ENCODE results near the gene MED25. TPM values are rescaled to one million over a fixed set of nuclear protein-coding genes. Genes with fewer than 3 reads are reported as not detected.

MED25 gene
- total RNA-seq, 2 donors from 2014 or later, result 38.4 to 173 TPM

DNA sequence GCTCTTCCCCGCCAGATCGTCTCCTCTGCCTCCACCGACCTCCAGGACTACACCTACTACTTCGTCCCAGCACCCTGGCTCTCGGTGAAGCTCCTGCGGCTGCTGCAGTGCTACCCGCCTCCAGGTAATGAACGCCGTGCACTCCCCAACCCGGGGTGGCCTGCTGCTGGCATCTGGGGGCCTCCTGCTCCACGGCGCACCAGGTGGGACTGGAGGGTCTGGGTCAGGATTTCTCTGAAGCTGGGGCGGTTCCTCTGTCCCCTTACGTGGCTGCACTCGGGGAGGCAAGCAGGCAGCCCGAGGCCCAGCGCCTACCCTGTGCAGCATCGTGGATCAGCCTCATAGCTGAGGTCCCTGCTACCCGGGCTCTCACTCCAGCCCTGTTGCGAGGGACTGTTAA is 22.5 kb upstream of the MED25 start:
- Histone ChIP-seq H3K36me3 (peaks cover 20 to 21% of the 10 kb centered on the region in 2 donors), H3K9me3 (no peaks in the 10 kb centered on the region), H3K4me1 (replicated peaks) (no peaks in the 10 kb centered on the region), H3K4me3 (no peak overlapping the region), H3K27ac (no peak overlapping the region), H3K27me3 (replicated peaks; ENCODE audit: insufficient read depth) (no peaks in the 10 kb centered on the region)
- intact Hi-C loops (cut with DNase I), result no loop called here
- no peak for TF ChIP-seq POLR2A (IDR thresholded peaks at IDR 0.05)
- no peak for TF ChIP-seq POLR2AphosphoS5 (IDR thresholded peaks at IDR 0.05)
- TF ChIP-seq, protein P1, sequence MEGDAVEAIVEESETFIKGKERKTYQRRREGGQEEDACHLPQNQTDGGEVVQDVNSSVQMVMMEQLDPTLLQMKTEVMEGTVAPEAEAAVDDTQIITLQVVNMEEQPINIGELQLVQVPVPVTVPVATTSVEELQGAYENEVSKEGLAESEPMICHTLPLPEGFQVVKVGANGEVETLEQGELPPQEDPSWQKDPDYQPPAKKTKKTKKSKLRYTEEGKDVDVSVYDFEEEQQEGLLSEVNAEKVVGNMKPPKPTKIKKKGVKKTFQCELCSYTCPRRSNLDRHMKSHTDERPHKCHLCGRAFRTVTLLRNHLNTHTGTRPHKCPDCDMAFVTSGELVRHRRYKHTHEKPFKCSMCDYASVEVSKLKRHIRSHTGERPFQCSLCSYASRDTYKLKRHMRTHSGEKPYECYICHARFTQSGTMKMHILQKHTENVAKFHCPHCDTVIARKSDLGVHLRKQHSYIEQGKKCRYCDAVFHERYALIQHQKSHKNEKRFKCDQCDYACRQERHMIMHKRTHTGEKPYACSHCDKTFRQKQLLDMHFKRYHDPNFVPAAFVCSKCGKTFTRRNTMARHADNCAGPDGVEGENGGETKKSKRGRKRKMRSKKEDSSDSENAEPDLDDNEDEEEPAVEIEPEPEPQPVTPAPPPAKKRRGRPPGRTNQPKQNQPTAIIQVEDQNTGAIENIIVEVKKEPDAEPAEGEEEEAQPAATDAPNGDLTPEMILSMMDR (IDR thresholded peaks at IDR 0.05), result no peak
- 93% methylated on average over 20 of the region's 20 CpGs for WGBS
- DNase-seq (ENCODE audit: low spot score), result no peak

DNA sequence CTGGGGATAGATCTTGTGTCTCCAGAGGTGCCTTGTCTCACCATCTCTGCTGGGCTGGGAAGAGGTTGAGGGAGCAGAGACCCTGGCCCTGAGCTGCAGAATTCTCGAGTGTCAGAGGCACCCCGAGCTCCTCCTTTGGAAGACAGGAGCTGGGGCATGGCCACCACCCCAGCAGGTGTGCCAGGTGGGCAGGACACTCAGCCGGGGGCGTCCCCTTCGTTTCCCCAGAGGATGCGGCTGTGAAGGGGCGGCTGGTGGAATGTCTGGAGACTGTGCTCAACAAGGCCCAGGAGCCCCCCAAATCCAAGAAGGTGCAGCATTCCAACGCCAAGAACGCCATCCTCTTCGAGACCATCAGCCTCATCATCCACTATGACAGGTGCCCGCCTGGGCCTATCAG is 19.5 kb upstream of the MED25 start:
- Histone ChIP-seq H3K9me3 (no peaks in the 10 kb centered on the region), H3K27me3 (replicated peaks; ENCODE audit: insufficient read depth) (no peaks in the 10 kb centered on the region), H3K4me3 (no peak overlapping the region), H3K27ac (no peak overlapping the region), H3K36me3 (peaks cover 8 to 21% of the 10 kb centered on the region in 2 donors), H3K4me1 (replicated peaks) (no peaks in the 10 kb centered on the region)
- TF ChIP-seq, protein P1 (IDR thresholded peaks at IDR 0.05), result no peak
- TF ChIP-seq POLR2A (IDR thresholded peaks at IDR 0.05), result no peak
- no peak for TF ChIP-seq POLR2AphosphoS5 (IDR thresholded peaks at IDR 0.05)
- DNase-seq (ENCODE audit: low spot score), result no peak
- WGBS, result 91% methylated on average over 11 of the region's 11 CpGs
- intact Hi-C loops (cut with DNase I), result no loop called here

DNA sequence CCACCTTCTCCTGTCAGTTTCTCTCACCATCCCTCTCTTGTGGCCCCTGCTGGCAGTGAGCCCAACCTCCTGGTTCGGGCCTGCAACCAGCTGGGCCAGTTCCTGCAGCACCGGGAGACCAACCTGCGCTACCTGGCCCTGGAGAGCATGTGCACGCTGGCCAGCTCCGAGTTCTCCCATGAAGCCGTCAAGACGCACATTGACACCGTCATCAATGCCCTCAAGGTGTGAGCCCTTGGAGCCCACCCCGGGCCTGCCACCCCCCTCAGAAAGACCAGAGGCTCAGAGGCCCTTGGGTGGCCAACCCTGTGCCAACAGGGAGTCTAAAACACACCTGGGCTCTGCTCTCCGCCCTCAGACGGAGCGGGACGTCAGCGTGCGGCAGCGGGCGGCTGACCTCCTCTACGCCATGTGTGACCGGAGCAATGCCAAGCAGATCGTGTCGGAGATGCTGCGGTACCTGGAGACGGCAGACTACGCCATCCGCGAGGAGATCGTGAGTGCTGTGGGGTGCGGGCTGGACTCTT is 18.8 kb upstream of the MED25 start:
- Histone ChIP-seq H3K27ac (no peak overlapping the region), H3K9me3 (no peaks in the 10 kb centered on the region), H3K4me3 (no peak overlapping the region), H3K4me1 (replicated peaks) (no peaks in the 10 kb centered on the region), H3K27me3 (replicated peaks; ENCODE audit: insufficient read depth) (no peaks in the 10 kb centered on the region), H3K36me3 (peaks cover 5 to 21% of the 10 kb centered on the region in 2 donors)
- 81% methylated on average over 28 of the region's 28 CpGs for WGBS
- intact Hi-C loops (cut with DNase I), result no loop called here
- DNase-seq (ENCODE audit: low spot score), result no peak
- no peak for TF ChIP-seq POLR2A (IDR thresholded peaks at IDR 0.05)

DNA sequence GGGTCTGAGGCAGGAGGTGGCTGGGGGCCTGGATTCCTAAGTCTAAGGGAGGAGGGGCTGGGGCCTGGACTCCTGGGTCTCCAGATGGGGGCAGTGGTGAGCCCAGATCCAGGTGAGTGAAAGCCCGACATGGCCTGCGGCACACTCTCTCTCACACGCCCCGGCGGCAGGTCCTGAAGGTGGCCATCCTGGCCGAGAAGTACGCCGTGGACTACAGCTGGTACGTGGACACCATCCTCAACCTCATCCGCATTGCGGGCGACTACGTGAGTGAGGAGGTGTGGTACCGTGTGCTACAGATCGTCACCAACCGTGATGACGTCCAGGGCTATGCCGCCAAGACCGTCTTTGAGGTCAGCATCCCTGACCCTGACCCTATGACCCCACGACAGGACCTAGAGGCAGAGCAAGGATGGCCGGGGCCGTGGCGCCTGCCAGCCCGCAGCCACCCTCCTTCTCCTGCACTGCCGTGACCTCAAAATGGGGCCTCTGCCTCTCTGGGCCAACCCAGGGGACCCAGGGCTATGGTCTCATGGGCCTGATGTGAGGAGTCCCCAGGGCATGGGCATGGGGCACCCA is 18.2 kb upstream of the MED25 start:
- intact Hi-C loops (cut with DNase I), result no loop called here
- H3K4me3 ChIP-seq, result no peak overlapping the region
- no peaks in the 10 kb centered on the region for H3K9me3 ChIP-seq
- WGBS, result 91% methylated on average over 22 of the region's 25 CpGs
- DNase-seq (ENCODE audit: low spot score), result no peak
- H3K27ac ChIP-seq, result no peak overlapping the region
- H3K27me3 ChIP-seq (replicated peaks; ENCODE audit: insufficient read depth), result no peaks in the 10 kb centered on the region
- no peaks in the 10 kb centered on the region for H3K4me1 ChIP-seq (replicated peaks)
- no peak for TF ChIP-seq POLR2A (IDR thresholded peaks at IDR 0.05)
- TF ChIP-seq, protein P1 (IDR thresholded peaks at IDR 0.05), result no peak
- no peak for TF ChIP-seq POLR2AphosphoS5 (IDR thresholded peaks at IDR 0.05)
- peaks cover 5 to 20% of the 10 kb centered on the region in 2 donors for H3K36me3 ChIP-seq

DNA sequence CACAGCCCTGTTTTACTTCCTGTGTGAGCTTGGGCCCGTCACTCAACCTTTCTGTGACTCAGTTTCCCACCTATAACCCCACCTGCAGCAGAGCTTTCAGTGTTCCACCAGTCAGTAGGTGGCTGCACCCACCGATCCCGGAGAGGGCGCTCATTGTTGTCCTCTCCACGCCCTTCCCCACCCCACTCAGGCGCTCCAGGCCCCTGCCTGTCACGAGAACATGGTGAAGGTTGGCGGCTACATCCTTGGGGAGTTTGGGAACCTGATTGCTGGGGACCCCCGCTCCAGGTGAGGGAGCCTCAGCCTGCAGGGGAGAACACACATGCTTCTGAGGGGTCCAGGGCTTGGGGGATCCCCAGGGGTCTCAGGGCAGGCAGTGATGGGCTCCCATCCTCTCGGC is 17.3 kb upstream of the MED25 start:
- DNase-seq (ENCODE audit: low spot score), result no peak
- Histone ChIP-seq H3K36me3 (peaks cover 5 to 11% of the 10 kb centered on the region in 2 donors), H3K4me3 (no peak overlapping the region)

More for the DNA sequence above, 17.3 kb upstream of the MED25 start:
- TF ChIP-seq, protein P1 (IDR thresholded peaks at IDR 0.05), result no peak
- TF ChIP-seq POLR2AphosphoS5 (IDR thresholded peaks at IDR 0.05), result no peak
- TF ChIP-seq POLR2A (IDR thresholded peaks at IDR 0.05), result no peak
- H3K9me3 ChIP-seq, result no peaks in the 10 kb centered on the region
- intact Hi-C loops (cut with DNase I), result no loop called here
- H3K4me1 ChIP-seq (replicated peaks), result no peaks in the 10 kb centered on the region
- H3K27ac ChIP-seq, result no peak overlapping the region
- no peaks in the 10 kb centered on the region for H3K27me3 ChIP-seq (replicated peaks; ENCODE audit: insufficient read depth)
- WGBS, result 93% methylated on average over 10 of the region's 10 CpGs

Data from prostate gland (tissue), 2 donors.